Measurements from ENCODE around the gene KCTD4.

The KCTD4 gene

GRCh38 chr13:45180303-45180702, 20.5 kb downstream of the KCTD4 start:
- no peak overlapping the region for H3K4me3 ChIP-seq (replicated peaks; ENCODE audit: low read depth, low read length)
- TF ChIP-seq CTCF (IDR thresholded peaks at IDR 0.05; ENCODE audit: low read length, missing control alignments), result no peak
- DNase-seq (ENCODE audit: low read depth), result no peak

- H3K4me3 ChIP-seq (replicated peaks; ENCODE audit: low read depth, low read length), result no peak overlapping the region
- no peak for TF ChIP-seq CTCF (IDR thresholded peaks at IDR 0.05; ENCODE audit: low read length, missing control alignments)
- DNase-seq (ENCODE audit: low read depth), result no peak
Observed at GRCh38 chr13:45179428-45179827, 21.4 kb downstream of the KCTD4 start.

- no peak for TF ChIP-seq CTCF (IDR thresholded peaks at IDR 0.05; ENCODE audit: low read length, missing control alignments)
- peak; percentile 35 for DNase-seq (ENCODE audit: low read depth)
- H3K4me3 ChIP-seq (replicated peaks; ENCODE audit: low read depth, low read length), result no peak overlapping the region
Observed at GRCh38 chr13:45178349-45179162, 22.3 kb downstream of the KCTD4 start.

- no peak for DNase-seq (ENCODE audit: low read depth)
- no peak overlapping the region for H3K4me3 ChIP-seq (replicated peaks; ENCODE audit: low read depth, low read length)
- TF ChIP-seq CTCF (IDR thresholded peaks at IDR 0.05; ENCODE audit: low read length, missing control alignments), result no peak
Observed at GRCh38 chr13:45174478-45174877, 26.4 kb downstream of the KCTD4 start.

GRCh38 chr13:45168555-45168930, 32.3 kb downstream of the KCTD4 start:
- H3K4me3 ChIP-seq (replicated peaks; ENCODE audit: low read depth, low read length), result no peak overlapping the region
- DNase-seq (ENCODE audit: low read depth), result no peak
- no peak for TF ChIP-seq CTCF (IDR thresholded peaks at IDR 0.05; ENCODE audit: low read length, missing control alignments)

- peak; percentile 13 for DNase-seq (ENCODE audit: low read depth)
- no peak for TF ChIP-seq CTCF (IDR thresholded peaks at IDR 0.05; ENCODE audit: low read length, missing control alignments)
Observed at GRCh38 chr13:45167611-45168554, 33.0 kb downstream of the KCTD4 start.

More at GRCh38 chr13:45167611-45168554, 33.0 kb downstream of the KCTD4 start:
- H3K4me3 ChIP-seq (replicated peaks; ENCODE audit: low read depth, low read length), result no peak overlapping the region

Data from fibroblast of pulmonary artery (primary cell).